CD4-positive, alpha-beta T cell (primary cell): ENCODE results near the gene UHRF1. TPM values are rescaled to one million over a fixed set of nuclear protein-coding genes. Genes with fewer than 3 reads are reported as not detected.

Source experiments
- ATAC-seq: fragments of 200-7000 bp; cut with Tn5 transposase; one replicate; pipeline ENCODE4 v1.10.0; 2022; ENCODE audit warnings: mild to moderate bottlenecking; ENCODE audit not compliant: poor library complexity
- CTCF ChIA-PET: fragments of 350-600 bp; sonication (Branson Sonifier 250); formaldehyde crosslinking; loops from one replicate; lab custom pipeline; 2021; ENCODE audit warnings: antibody characterized with exemption, inconsistent platforms; lab: Charles Lee
- POLR2A ChIA-PET: fragments of 350-600 bp; sonication (Branson Sonifier 250); formaldehyde crosslinking; loops from one replicate; lab custom pipeline; 2021; ENCODE audit warnings: antibody characterized with exemption, inconsistent platforms; lab: Charles Lee
- DNase-seq, 14 experiments: peaks; one replicate each; pipeline ENCODE4 v3.0.0-alpha.2; 2013 to 2020; ENCODE audit warnings: mixed read lengths in 2 of 14
- H3K27ac ChIP-seq, 2 donors: one replicate each; pipeline versions ENCODE4 v1.5.1 to v1.7.0; 2013; ENCODE audit warnings: low read length in 2 of 2, low read depth in 1 of 2, mild to moderate bottlenecking in 1 of 2
- H3K27me3 ChIP-seq, 2 experiments: 1 replicate in 1 of 2; 2 replicates in 1 of 2; pipeline versions ENCODE4 v1.6.1 to v1.7.0; 2013; ENCODE audit warnings: low read length in 2 of 2, control low read depth in 1 of 2, mild to moderate bottlenecking in 1 of 2, moderate library complexity in 1 of 2; ENCODE audit not compliant: insufficient read depth in 2 of 2, control insufficient read depth in 1 of 2
- H3K36me3 ChIP-seq: one replicate; pipeline ENCODE4 v1.6.1; 2013; ENCODE audit warnings: low read length, control low read depth; ENCODE audit not compliant: insufficient read depth
- H3K4me1 ChIP-seq: one replicate; pipeline ENCODE4 v1.6.1; 2013; ENCODE audit warnings: low read length, control low read depth; ENCODE audit not compliant: insufficient read depth
- H3K4me3 ChIP-seq: one replicate; pipeline ENCODE4 v1.5.1; 2013; ENCODE audit warnings: mild to moderate bottlenecking, low read length, moderate library complexity
- H3K9me3 ChIP-seq, 2 experiments: 1 replicate in 1 of 2; 2 replicates in 1 of 2; pipeline versions ENCODE4 v1.6.1 to v1.7.0; 2013; ENCODE audit warnings: low read length in 2 of 2, mild to moderate bottlenecking in 2 of 2, control low read depth in 1 of 2, moderate library complexity in 1 of 2; ENCODE audit not compliant: control insufficient read depth in 1 of 2, insufficient read depth in 1 of 2
- H3K27ac Mint-ChIP-seq: one replicate; pipeline ENCODE4 v1.8.0; 2020; ENCODE audit warnings: mixed read lengths
- H3K27me3 Mint-ChIP-seq: one replicate; pipeline ENCODE4 v1.8.0; 2021; ENCODE audit warnings: mixed read lengths
- H3K36me3 Mint-ChIP-seq: one replicate; pipeline ENCODE4 v1.8.0; 2021; ENCODE audit warnings: low read depth, mixed read lengths
- H3K4me1 Mint-ChIP-seq: one replicate; pipeline ENCODE4 v1.8.0; 2021; ENCODE audit warnings: low read depth, mixed read lengths
- H3K4me3 Mint-ChIP-seq: one replicate; pipeline ENCODE4 v1.8.0; 2020; ENCODE audit warnings: mild to moderate bottlenecking, mixed read lengths
- H3K9me3 Mint-ChIP-seq: one replicate; pipeline ENCODE4 v1.8.0; 2020; ENCODE audit warnings: mixed read lengths
- intact Hi-C, 2 experiments: fragments of 100-400 bp; cut with DNase I in 1 of 2; cut with micrococcal nuclease in 1 of 2; formaldehyde crosslinking; loops; one replicate each; pipeline versions ENCODE4 v1.15.1 to v1.9.0; 2023 to 2025; cut with DNase I, micrococcal nuclease
- total RNA-seq, 174 experiments: library from RNA in 2 of 174; stranded (reverse) in 2 of 174; gene quantifications; one replicate each; pipeline ENCODE4 v1.2.3 and lab custom pipeline; 2021 to 2026
- TF ChIP-seq, protein P1 (sequence below): fragments of 200-600 bp; IDR thresholded peaks from one replicate; pipeline ENCODE4 v1.8.0; 2022; ENCODE audit warnings: antibody characterized with exemption, mild to moderate bottlenecking

UHRF1 gene
- total RNA-seq, 2 experiments from 2014 or later = 0.16 to 0.20 TPM

DNA sequence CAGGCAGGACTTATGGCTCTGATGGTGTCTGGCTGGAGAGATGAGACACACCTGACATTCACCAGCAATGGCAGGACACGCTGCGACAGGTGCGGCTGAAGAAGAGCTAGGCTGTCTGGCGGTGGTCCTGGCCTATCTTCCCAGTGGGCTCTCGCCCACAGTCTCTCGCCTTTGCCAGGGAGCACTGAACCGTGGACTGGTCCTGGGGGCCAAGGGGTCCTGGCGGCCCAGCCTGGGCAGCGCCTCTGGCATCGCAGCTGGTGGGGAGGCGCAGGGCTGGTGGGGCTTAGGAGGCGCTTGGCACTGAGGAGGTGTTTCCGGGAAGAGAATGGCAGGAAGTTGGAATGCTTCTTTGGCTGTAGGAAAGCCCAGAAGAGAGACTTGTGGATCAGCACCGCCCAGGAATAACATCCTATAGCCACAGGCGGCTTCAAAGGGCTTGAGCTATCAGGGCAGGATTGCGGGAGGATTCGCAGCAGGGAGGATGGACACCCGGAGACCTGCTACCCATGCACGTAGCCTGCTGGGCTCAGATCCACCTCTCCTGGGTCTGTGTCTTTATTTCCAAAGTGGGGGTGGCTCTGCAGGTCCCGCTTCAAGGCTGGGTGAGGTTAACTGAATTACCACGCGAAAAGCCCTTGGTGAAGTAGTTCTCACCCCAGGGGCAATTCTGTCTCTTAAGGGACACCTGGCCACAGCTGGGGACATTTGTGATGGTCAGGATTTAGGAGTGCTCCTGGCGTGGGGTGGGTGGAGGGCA is 74.2 kb downstream of the UHRF1 start:
- CTCF ChIA-PET = no interaction called here
- POLR2A ChIA-PET = no interaction called here
- peaks cover 16% of the 10 kb centered on the region for H3K4me1 Mint-ChIP-seq

DNA sequence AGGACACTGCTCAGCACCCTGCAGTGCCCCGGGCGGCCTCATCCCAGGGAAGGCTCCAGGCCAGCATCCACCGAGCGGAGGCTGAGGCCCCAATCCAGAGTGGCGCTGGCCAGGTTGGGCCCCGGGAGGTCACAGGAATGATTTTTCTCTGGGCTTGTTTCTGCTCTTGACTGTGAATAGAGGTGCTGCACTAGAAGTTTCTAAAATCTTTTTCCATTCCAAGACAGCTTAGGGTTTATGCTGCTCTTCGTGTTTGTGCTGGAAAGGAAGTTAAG is 74.7 kb downstream of the UHRF1 start:
- intact Hi-C loops = no loop called here
- DNase-seq = no peak
- H3K4me1 ChIP-seq = peaks cover 17% of the 10 kb centered on the region
- H3K27ac ChIP-seq = no peak overlapping the region
- TF ChIP-seq, protein P1, sequence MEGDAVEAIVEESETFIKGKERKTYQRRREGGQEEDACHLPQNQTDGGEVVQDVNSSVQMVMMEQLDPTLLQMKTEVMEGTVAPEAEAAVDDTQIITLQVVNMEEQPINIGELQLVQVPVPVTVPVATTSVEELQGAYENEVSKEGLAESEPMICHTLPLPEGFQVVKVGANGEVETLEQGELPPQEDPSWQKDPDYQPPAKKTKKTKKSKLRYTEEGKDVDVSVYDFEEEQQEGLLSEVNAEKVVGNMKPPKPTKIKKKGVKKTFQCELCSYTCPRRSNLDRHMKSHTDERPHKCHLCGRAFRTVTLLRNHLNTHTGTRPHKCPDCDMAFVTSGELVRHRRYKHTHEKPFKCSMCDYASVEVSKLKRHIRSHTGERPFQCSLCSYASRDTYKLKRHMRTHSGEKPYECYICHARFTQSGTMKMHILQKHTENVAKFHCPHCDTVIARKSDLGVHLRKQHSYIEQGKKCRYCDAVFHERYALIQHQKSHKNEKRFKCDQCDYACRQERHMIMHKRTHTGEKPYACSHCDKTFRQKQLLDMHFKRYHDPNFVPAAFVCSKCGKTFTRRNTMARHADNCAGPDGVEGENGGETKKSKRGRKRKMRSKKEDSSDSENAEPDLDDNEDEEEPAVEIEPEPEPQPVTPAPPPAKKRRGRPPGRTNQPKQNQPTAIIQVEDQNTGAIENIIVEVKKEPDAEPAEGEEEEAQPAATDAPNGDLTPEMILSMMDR = no peak
- Mint-ChIP-seq H3K27ac (no peak overlapping the region), H3K36me3 (peaks cover 12% of the 10 kb centered on the region), H3K9me3 (no peaks in the 10 kb centered on the region), H3K4me3 (no peak overlapping the region), H3K27me3 (no peaks in the 10 kb centered on the region), H3K4me1 (peaks cover 16% of the 10 kb centered on the region)
- POLR2A ChIA-PET = no interaction called here
- peaks cover 2% of the 10 kb centered on the region for H3K36me3 ChIP-seq
- no peak overlapping the region for H3K4me3 ChIP-seq
- no peaks in the 10 kb centered on the region for H3K27me3 ChIP-seq
- ATAC-seq = no peak
- CTCF ChIA-PET = no interaction called here
- H3K9me3 ChIP-seq = no peaks in the 10 kb centered on the region

More for the DNA sequence above, 74.2 kb downstream of the UHRF1 start:
- Mint-ChIP-seq H3K27me3 (no peaks in the 10 kb centered on the region), H3K27ac (no peak overlapping the region), H3K9me3 (no peaks in the 10 kb centered on the region), H3K4me3 (no peak overlapping the region), H3K36me3 (peaks cover 12% of the 10 kb centered on the region)
- DNase-seq (no peak), ATAC-seq (no peak)
- TF ChIP-seq, protein P1 = no peak
- intact Hi-C loops = no loop called here
- peaks cover 2% of the 10 kb centered on the region for H3K36me3 ChIP-seq
- no peaks in the 10 kb centered on the region for H3K9me3 ChIP-seq
- H3K4me1 ChIP-seq = peaks cover 22% of the 10 kb centered on the region
- no peak overlapping the region for H3K27ac ChIP-seq
- no peaks in the 10 kb centered on the region for H3K27me3 ChIP-seq
- H3K4me3 ChIP-seq = no peak overlapping the region

DNA sequence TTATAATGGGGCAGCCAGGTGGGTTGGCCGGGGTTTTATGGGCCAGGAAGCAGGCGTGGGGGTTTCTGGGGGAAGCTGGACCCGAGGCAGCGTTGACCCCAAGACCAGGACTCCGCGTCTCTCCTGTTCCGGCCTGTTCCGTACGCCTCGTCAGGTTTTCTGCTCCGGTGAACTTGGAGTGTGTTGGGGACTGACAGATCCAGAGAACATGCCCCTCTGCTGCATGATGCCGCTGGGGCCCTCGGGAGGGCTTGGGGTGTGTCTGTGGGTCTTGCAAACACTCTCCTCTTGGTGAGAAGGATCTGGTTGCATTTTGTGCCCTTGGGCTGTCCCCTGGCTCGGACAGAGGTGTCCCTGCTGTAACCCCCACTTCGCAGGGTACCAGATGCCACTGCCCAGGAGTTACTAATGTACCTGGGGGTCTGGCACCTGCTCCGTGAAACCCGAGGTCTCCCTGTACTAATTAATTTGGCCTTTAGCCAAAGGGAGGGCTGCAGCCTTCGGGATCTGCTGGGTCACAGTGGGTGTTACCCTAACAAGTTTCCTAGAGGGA is 75.2 kb downstream of the UHRF1 start:
- H3K27me3 Mint-ChIP-seq = no peaks in the 10 kb centered on the region
- intact Hi-C loops = no loop called here
- no peak overlapping the region for H3K4me3 ChIP-seq
- H3K27ac ChIP-seq = no peak overlapping the region
- H3K36me3 Mint-ChIP-seq = peaks cover 12% of the 10 kb centered on the region
- ATAC-seq = no peak
- no peak overlapping the region for H3K4me3 Mint-ChIP-seq
- TF ChIP-seq, protein P1 = no peak
- peaks cover 2% of the 10 kb centered on the region for H3K36me3 ChIP-seq
- POLR2A ChIA-PET = no interaction called here
- no peaks in the 10 kb centered on the region for H3K27me3 ChIP-seq
- no peaks in the 10 kb centered on the region for H3K9me3 ChIP-seq
- DNase-seq = no peak
- peaks cover 12% of the 10 kb centered on the region for H3K4me1 Mint-ChIP-seq
- no peaks in the 10 kb centered on the region for H3K9me3 Mint-ChIP-seq
- H3K27ac Mint-ChIP-seq = no peak overlapping the region
- H3K4me1 ChIP-seq = peaks cover 14% of the 10 kb centered on the region
- CTCF ChIA-PET = no interaction called here
